Coronary artery (tissue), 2 donors: ENCODE data around the gene OTULINL.

ENCODE experiments used
- DNase-seq: peaks from one replicate; pipeline ENCODE4 v3.0.0-alpha.2; 2017; ENCODE audit warnings: low spot score
- H3K27ac ChIP-seq, 2 donors: fragments of 200-600 bp; sonication (generic); one replicate each; pipeline ENCODE4 v1.5.1; 2016 to 2019
- H3K4me3 ChIP-seq: fragments of 200-600 bp; sonication (generic); 2 replicates; pipeline ENCODE4 v1.5.1; 2016; ENCODE audit warnings: mild to moderate bottlenecking, moderate library complexity
- CTCF ChIP-seq: fragments of 200-600 bp; sonication (generic); IDR thresholded peaks from one replicate; pipeline ENCODE4 v1.5.1; 2019; ENCODE audit warnings: antibody characterized with exemption

The OTULINL gene

GRCh38 chr5:14598225-14598624 lies 16.6 kb downstream of the OTULINL start:
- Histone ChIP-seq H3K27ac (no peak overlapping the region), H3K4me3 (no peak overlapping the region)
- no peak for DNase-seq
- TF ChIP-seq CTCF = no peak

GRCh38 chr5:14599476-14600127 lies 18.0 kb downstream of the OTULINL start:
- Histone ChIP-seq H3K4me3 (no peak overlapping the region), H3K27ac (no peak overlapping the region)
- no peak for TF ChIP-seq CTCF
- DNase-seq = no peak

GRCh38 chr5:14600846-14601245 lies 19.3 kb downstream of the OTULINL start:
- no peak for DNase-seq
- no peak for TF ChIP-seq CTCF
- no peak overlapping the region for H3K27ac ChIP-seq
- no peak overlapping the region for H3K4me3 ChIP-seq

GRCh38 chr5:14603141-14603540 lies 21.5 kb downstream of the OTULINL start:
- H3K4me3 ChIP-seq = no peak overlapping the region
- TF ChIP-seq CTCF = no peak
- DNase-seq = no peak
- H3K27ac ChIP-seq = no peak overlapping the region

GRCh38 chr5:14607104-14607503 lies 25.5 kb downstream of the OTULINL start:
- H3K27ac ChIP-seq = no peak overlapping the region
- no peak for TF ChIP-seq CTCF
- DNase-seq = no peak

GRCh38 chr5:14608169-14608568 lies 26.6 kb downstream of the OTULINL start:
- TF ChIP-seq CTCF = no peak
- no peak for DNase-seq
- Histone ChIP-seq H3K27ac (no peak overlapping the region), H3K4me3 (no peak overlapping the region)

More at GRCh38 chr5:14607104-14607503, 25.5 kb downstream of the OTULINL start:
- no peak overlapping the region for H3K4me3 ChIP-seq

- Histone ChIP-seq H3K4me3 (no peak overlapping the region), H3K27ac (no peak overlapping the region)
- DNase-seq = no peak
- TF ChIP-seq CTCF = no peak
Measured at GRCh38 chr5:14611737-14612136, 30.1 kb downstream of the OTULINL start.
